HG02623 (cell line): ENCODE results near the gene ABCA6.
"Not testable (repeated sequence)": the region's sequence is repeated elsewhere in the genome, so short reads cannot be mapped to it uniquely, and the experiment has no call there.

Experiments used
- ATAC-seq: cut with Tn5 transposase; IDR thresholded peaks from one replicate; pipeline ENCODE4 v1.9.1; 2021; ENCODE audit warnings: moderate library complexity; ENCODE audit not compliant: unreplicated experiment

ABCA6 gene

GRCh38 chr17:69141431-69142174, at the start of gene ABCA6:
Gene ABCA6 (minus strand): TSS chr17:69141895. CDS start chr17:69140703, 1,192 bp downstream.
- ATAC-seq: no peak

- no peak for ATAC-seq
Measured at GRCh38 chr17:69188796-69189195, 47.1 kb upstream of the ABCA6 start.

GRCh38 chr17:69188064-69188463, 46.4 kb upstream of the ABCA6 start:
- no peak for ATAC-seq

- no peak for ATAC-seq
Measured at GRCh38 chr17:69187294-69187693, 45.6 kb upstream of the ABCA6 start.

- no peak for ATAC-seq
Measured at GRCh38 chr17:69179227-69179952, 37.7 kb upstream of the ABCA6 start.

- no peak for ATAC-seq
Measured at GRCh38 chr17:69176457-69176795, 34.7 kb upstream of the ABCA6 start.

- no peak for ATAC-seq
Measured at GRCh38 chr17:69175625-69176456, 34.1 kb upstream of the ABCA6 start.

- ATAC-seq: no peak
Measured at GRCh38 chr17:69175262-69175624, 33.5 kb upstream of the ABCA6 start.

GRCh38 chr17:69173118-69173517, 31.4 kb upstream of the ABCA6 start:
- no peak for ATAC-seq

- no peak for ATAC-seq
Measured at GRCh38 chr17:69170377-69170776, 28.7 kb upstream of the ABCA6 start.

GRCh38 chr17:69168642-69169041, 26.9 kb upstream of the ABCA6 start:
- not testable (repeated sequence) for ATAC-seq

- no peak for ATAC-seq
Measured at GRCh38 chr17:69166957-69167356, 25.3 kb upstream of the ABCA6 start.

GRCh38 chr17:69164206-69164605, 22.5 kb upstream of the ABCA6 start:
- ATAC-seq: no peak

- ATAC-seq: no peak
Measured at GRCh38 chr17:69159418-69159817, 17.7 kb upstream of the ABCA6 start.

- ATAC-seq: no peak
Measured at GRCh38 chr17:69154267-69154666, 12.6 kb upstream of the ABCA6 start.

GRCh38 chr17:69150333-69150732, 8.6 kb upstream of the ABCA6 start:
- no peak for ATAC-seq

- no peak for ATAC-seq
Measured at GRCh38 chr17:69147460-69147859, 5.8 kb upstream of the ABCA6 start.

GRCh38 chr17:69144331-69145255, 2.9 kb upstream of the ABCA6 start:
- no peak for ATAC-seq

GRCh38 chr17:69143683-69144231, 2.1 kb upstream of the ABCA6 start:
- no peak for ATAC-seq

GRCh38 chr17:69143151-69143550, 1.5 kb upstream of the ABCA6 start:
- no peak for ATAC-seq
